ENCODE data around the gene DTX2.
"Not testable (repeated sequence)": the region's sequence is repeated elsewhere in the genome, so short reads cannot be mapped to it uniquely, and the experiment has no call there.

DTX2 gene

GRCh38 chr7:76483081-76483480 is 21.6 kb downstream of the DTX2 start:
- H3K4me3 ChIP-seq (ENCODE audit: low read length); H3K27me3 ChIP-seq (ENCODE audit: control insufficient read depth, insufficient read depth, low read length); H3K27ac ChIP-seq (ENCODE audit: low read depth, low read length); H3K4me1 ChIP-seq (ENCODE audit: control insufficient read depth, insufficient read depth, low read length); H3K9ac ChIP-seq (ENCODE audit: low read length); H3K36me3 ChIP-seq (ENCODE audit: control insufficient read depth, insufficient read depth, low read length): not testable (repeated sequence)

- not testable (repeated sequence) for H3K27ac ChIP-seq (ENCODE audit: low read depth, low read length); H3K4me1 ChIP-seq (ENCODE audit: control insufficient read depth, insufficient read depth, low read length); H3K36me3 ChIP-seq (ENCODE audit: control insufficient read depth, insufficient read depth, low read length); H3K27me3 ChIP-seq (ENCODE audit: control insufficient read depth, insufficient read depth, low read length); H3K9ac ChIP-seq (ENCODE audit: low read length); H3K4me3 ChIP-seq (ENCODE audit: low read length)
Observed at GRCh38 chr7:76484456-76484855, 22.9 kb downstream of the DTX2 start.

GRCh38 chr7:76485822-76486610 is 24.5 kb downstream of the DTX2 start:
- H3K27ac ChIP-seq (ENCODE audit: low read depth, low read length); H3K27me3 ChIP-seq (ENCODE audit: control insufficient read depth, insufficient read depth, low read length); H3K36me3 ChIP-seq (ENCODE audit: control insufficient read depth, insufficient read depth, low read length); H3K4me1 ChIP-seq (ENCODE audit: control insufficient read depth, insufficient read depth, low read length); H3K4me3 ChIP-seq (ENCODE audit: low read length); H3K9ac ChIP-seq (ENCODE audit: low read length): not testable (repeated sequence)

GRCh38 chr7:76486618-76487017 is 25.1 kb downstream of the DTX2 start:
- not testable (repeated sequence) for H3K27ac ChIP-seq (ENCODE audit: low read depth, low read length); H3K4me3 ChIP-seq (ENCODE audit: low read length); H3K36me3 ChIP-seq (ENCODE audit: control insufficient read depth, insufficient read depth, low read length); H3K27me3 ChIP-seq (ENCODE audit: control insufficient read depth, insufficient read depth, low read length); H3K9ac ChIP-seq (ENCODE audit: low read length); H3K4me1 ChIP-seq (ENCODE audit: control insufficient read depth, insufficient read depth, low read length)

- H3K27me3 ChIP-seq (ENCODE audit: control insufficient read depth, insufficient read depth, low read length); H3K27ac ChIP-seq (ENCODE audit: low read depth, low read length); H3K4me3 ChIP-seq (ENCODE audit: low read length); H3K9ac ChIP-seq (ENCODE audit: low read length); H3K36me3 ChIP-seq (ENCODE audit: control insufficient read depth, insufficient read depth, low read length); H3K4me1 ChIP-seq (ENCODE audit: control insufficient read depth, insufficient read depth, low read length): not testable (repeated sequence)
Observed at GRCh38 chr7:76487969-76488368, 26.5 kb downstream of the DTX2 start.

GRCh38 chr7:76492139-76492538 is 30.6 kb downstream of the DTX2 start:
- not testable (repeated sequence) for H3K27ac ChIP-seq (ENCODE audit: low read depth, low read length); H3K4me1 ChIP-seq (ENCODE audit: control insufficient read depth, insufficient read depth, low read length); H3K4me3 ChIP-seq (ENCODE audit: low read length); H3K36me3 ChIP-seq (ENCODE audit: control insufficient read depth, insufficient read depth, low read length); H3K27me3 ChIP-seq (ENCODE audit: control insufficient read depth, insufficient read depth, low read length); H3K9ac ChIP-seq (ENCODE audit: low read length)

- not testable (repeated sequence) for H3K27me3 ChIP-seq (ENCODE audit: control insufficient read depth, insufficient read depth, low read length); H3K4me1 ChIP-seq (ENCODE audit: control insufficient read depth, insufficient read depth, low read length); H3K36me3 ChIP-seq (ENCODE audit: control insufficient read depth, insufficient read depth, low read length); H3K9ac ChIP-seq (ENCODE audit: low read length); H3K27ac ChIP-seq (ENCODE audit: low read depth, low read length); H3K4me3 ChIP-seq (ENCODE audit: low read length)
Observed at GRCh38 chr7:76495717-76496116, 34.2 kb downstream of the DTX2 start.

GRCh38 chr7:76497918-76498582 is 36.5 kb downstream of the DTX2 start:
- not testable (repeated sequence) for H3K4me3 ChIP-seq (ENCODE audit: low read length); H3K27me3 ChIP-seq (ENCODE audit: control insufficient read depth, insufficient read depth, low read length); H3K36me3 ChIP-seq (ENCODE audit: control insufficient read depth, insufficient read depth, low read length); H3K27ac ChIP-seq (ENCODE audit: low read depth, low read length); H3K4me1 ChIP-seq (ENCODE audit: control insufficient read depth, insufficient read depth, low read length); H3K9ac ChIP-seq (ENCODE audit: low read length)

GRCh38 chr7:76498583-76499200 is 37.2 kb downstream of the DTX2 start:
- H3K27ac ChIP-seq (ENCODE audit: low read depth, low read length); H3K4me3 ChIP-seq (ENCODE audit: low read length); H3K27me3 ChIP-seq (ENCODE audit: control insufficient read depth, insufficient read depth, low read length); H3K9ac ChIP-seq (ENCODE audit: low read length); H3K4me1 ChIP-seq (ENCODE audit: control insufficient read depth, insufficient read depth, low read length); H3K36me3 ChIP-seq (ENCODE audit: control insufficient read depth, insufficient read depth, low read length): not testable (repeated sequence)

- not testable (repeated sequence) for H3K36me3 ChIP-seq (ENCODE audit: control insufficient read depth, insufficient read depth, low read length); H3K27ac ChIP-seq (ENCODE audit: low read depth, low read length); H3K4me3 ChIP-seq (ENCODE audit: low read length); H3K27me3 ChIP-seq (ENCODE audit: control insufficient read depth, insufficient read depth, low read length); H3K9ac ChIP-seq (ENCODE audit: low read length); H3K4me1 ChIP-seq (ENCODE audit: control insufficient read depth, insufficient read depth, low read length)
Observed at GRCh38 chr7:76499201-76499923, 37.9 kb downstream of the DTX2 start.

GRCh38 chr7:76499924-76500241 is 38.4 kb downstream of the DTX2 start:
- H3K4me1 ChIP-seq (ENCODE audit: control insufficient read depth, insufficient read depth, low read length); H3K36me3 ChIP-seq (ENCODE audit: control insufficient read depth, insufficient read depth, low read length); H3K27ac ChIP-seq (ENCODE audit: low read depth, low read length); H3K27me3 ChIP-seq (ENCODE audit: control insufficient read depth, insufficient read depth, low read length); H3K4me3 ChIP-seq (ENCODE audit: low read length); H3K9ac ChIP-seq (ENCODE audit: low read length): not testable (repeated sequence)

- H3K36me3 ChIP-seq (ENCODE audit: control insufficient read depth, insufficient read depth, low read length); H3K4me3 ChIP-seq (ENCODE audit: low read length); H3K27ac ChIP-seq (ENCODE audit: low read depth, low read length); H3K27me3 ChIP-seq (ENCODE audit: control insufficient read depth, insufficient read depth, low read length); H3K9ac ChIP-seq (ENCODE audit: low read length); H3K4me1 ChIP-seq (ENCODE audit: control insufficient read depth, insufficient read depth, low read length): not testable (repeated sequence)
Observed at GRCh38 chr7:76502224-76502623, 40.7 kb downstream of the DTX2 start.

Data from rectal smooth muscle tissue (tissue), 1 donor.